ENCODE results near the gene MYO5B.

DNA sequence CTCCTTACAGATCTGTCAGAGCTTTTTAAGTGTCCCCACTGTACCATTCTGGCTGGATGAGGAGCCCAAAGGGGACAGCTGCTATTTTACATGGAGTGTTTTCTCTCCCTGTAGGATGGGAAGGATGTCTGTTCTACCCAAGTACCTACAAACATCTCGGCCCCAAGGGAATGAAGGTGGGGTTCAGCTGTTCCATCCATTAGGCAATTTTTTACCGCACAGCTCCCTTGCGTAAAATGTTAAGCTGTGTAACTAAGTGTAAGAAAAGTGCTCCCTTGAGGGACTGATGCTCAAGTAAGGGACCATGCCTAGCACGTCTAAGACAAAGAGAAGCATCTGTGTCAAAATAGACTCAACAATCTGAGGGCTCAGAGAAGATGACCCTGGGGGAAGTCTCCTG lies 180.3 kb downstream of the MYO5B start:
- no peak for TF ChIP-seq POLR2A (IDR thresholded peaks at IDR 0.05)
- TF ChIP-seq, protein P1, sequence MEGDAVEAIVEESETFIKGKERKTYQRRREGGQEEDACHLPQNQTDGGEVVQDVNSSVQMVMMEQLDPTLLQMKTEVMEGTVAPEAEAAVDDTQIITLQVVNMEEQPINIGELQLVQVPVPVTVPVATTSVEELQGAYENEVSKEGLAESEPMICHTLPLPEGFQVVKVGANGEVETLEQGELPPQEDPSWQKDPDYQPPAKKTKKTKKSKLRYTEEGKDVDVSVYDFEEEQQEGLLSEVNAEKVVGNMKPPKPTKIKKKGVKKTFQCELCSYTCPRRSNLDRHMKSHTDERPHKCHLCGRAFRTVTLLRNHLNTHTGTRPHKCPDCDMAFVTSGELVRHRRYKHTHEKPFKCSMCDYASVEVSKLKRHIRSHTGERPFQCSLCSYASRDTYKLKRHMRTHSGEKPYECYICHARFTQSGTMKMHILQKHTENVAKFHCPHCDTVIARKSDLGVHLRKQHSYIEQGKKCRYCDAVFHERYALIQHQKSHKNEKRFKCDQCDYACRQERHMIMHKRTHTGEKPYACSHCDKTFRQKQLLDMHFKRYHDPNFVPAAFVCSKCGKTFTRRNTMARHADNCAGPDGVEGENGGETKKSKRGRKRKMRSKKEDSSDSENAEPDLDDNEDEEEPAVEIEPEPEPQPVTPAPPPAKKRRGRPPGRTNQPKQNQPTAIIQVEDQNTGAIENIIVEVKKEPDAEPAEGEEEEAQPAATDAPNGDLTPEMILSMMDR (IDR thresholded peaks at IDR 0.05) = no peak

Data from thyroid gland (tissue), 4 donors.